Parathyroid adenoma (tissue), 2 donors: Measurements from ENCODE around the gene SUPT6H.

ENCODE experiments used
- H2AFZ ChIP-seq: fragments of 300-600 bp; sonication (generic); one replicate; pipeline ENCODE4 v1.7.0; 2017; ENCODE audit warnings: antibody characterized with exemption, mild to moderate bottlenecking
- H3K27ac ChIP-seq: fragments of 300-600 bp; sonication (generic); one replicate; pipeline ENCODE4 v1.7.0; 2017
- H3K27me3 ChIP-seq: fragments of 300-600 bp; sonication (generic); one replicate; pipeline ENCODE4 v1.7.0; 2017; ENCODE audit warnings: low read length; ENCODE audit not compliant: control insufficient read depth, insufficient read depth
- H3K36me3 ChIP-seq: fragments of 300-600 bp; sonication (generic); one replicate; pipeline ENCODE4 v1.7.0; 2017; ENCODE audit warnings: low read length; ENCODE audit not compliant: control insufficient read depth, insufficient read depth
- H3K4me1 ChIP-seq: fragments of 300-600 bp; sonication (generic); one replicate; pipeline ENCODE4 v1.7.0; 2017; ENCODE audit warnings: control low read depth
- H3K4me2 ChIP-seq: fragments of 300-600 bp; sonication (generic); one replicate; pipeline ENCODE4 v1.7.0; 2017; ENCODE audit warnings: low read length
- H3K4me3 ChIP-seq: fragments of 300-600 bp; sonication (generic); one replicate; pipeline ENCODE4 v1.7.0; 2017; ENCODE audit warnings: low read depth, low read length
- H3K79me2 ChIP-seq: fragments of 300-600 bp; sonication (generic); one replicate; pipeline ENCODE4 v1.7.0; 2017; ENCODE audit warnings: control low read depth
- H3K9ac ChIP-seq: fragments of 300-600 bp; sonication (generic); one replicate; pipeline ENCODE4 v1.7.0; 2017; ENCODE audit warnings: mild to moderate bottlenecking
- H3K9me3 ChIP-seq: fragments of 300-600 bp; sonication (generic); one replicate; pipeline ENCODE4 v1.7.0; 2017; ENCODE audit warnings: low read length; ENCODE audit not compliant: control insufficient read depth
- TF ChIP-seq, protein P1 (sequence below): fragments of 300-600 bp; sonication (generic); IDR thresholded peaks from one replicate; pipeline ENCODE4 v1.7.0; 2017; ENCODE audit warnings: antibody characterized with exemption, mild to moderate bottlenecking
- donor health status: primary hyperparathyroidism.

The SUPT6H gene

DNA sequence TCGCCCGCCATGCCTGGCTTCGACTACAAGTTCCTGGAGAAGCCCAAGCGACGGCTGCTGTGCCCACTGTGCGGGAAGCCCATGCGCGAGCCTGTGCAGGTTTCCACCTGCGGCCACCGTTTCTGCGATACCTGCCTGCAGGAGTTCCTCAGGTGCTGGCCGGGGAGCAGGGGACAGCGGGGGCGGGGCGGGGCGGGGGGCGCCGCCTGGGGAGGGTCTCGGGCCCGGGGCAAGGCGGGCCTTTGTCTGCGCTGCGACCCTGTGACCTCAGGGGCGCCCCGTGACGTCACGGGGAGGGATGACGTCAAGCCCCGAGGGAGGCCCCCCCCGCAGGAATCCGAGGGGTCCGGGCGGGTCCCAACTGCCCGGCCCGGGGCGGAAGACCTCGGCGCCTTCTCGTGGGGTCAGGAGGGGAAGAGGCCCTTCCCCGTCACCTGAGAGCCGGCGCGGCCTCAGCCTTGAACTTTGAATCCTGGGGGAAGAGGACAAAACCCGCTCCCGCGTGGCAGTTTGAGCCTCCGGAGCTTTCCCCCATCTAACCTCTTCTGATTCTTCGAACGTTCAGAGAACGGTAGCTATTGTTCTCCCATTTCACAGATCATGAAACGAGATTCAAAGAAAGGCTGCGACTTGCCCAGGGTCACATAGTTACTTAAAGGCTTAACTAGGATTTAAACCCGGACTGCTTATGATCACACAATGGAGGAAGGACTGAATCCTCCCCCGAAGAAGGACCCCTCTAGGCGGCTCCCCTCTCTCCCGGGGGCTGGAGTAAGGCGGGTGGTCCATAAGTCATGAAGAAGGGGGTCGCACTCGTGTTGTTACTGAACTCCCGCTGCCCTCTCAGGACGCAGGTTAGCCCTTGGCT is 82.3 kb downstream of the SUPT6H start:
- Histone ChIP-seq H3K9ac (no peak overlapping the region), H3K79me2 (no peaks in the 10 kb centered on the region), H3K4me1 (peaks cover 17% of the 10 kb centered on the region), H2AFZ (peak overlapping the region; percentile 61), H3K9me3 (no peaks in the 10 kb centered on the region), H3K27me3 (no peaks in the 10 kb centered on the region), H3K27ac (peak overlapping the region; percentile 70), H3K4me2 (peak overlapping the region; percentile 67), H3K36me3 (no peaks in the 10 kb centered on the region), H3K4me3 (peak overlapping the region; percentile 83)
- TF ChIP-seq, protein P1, sequence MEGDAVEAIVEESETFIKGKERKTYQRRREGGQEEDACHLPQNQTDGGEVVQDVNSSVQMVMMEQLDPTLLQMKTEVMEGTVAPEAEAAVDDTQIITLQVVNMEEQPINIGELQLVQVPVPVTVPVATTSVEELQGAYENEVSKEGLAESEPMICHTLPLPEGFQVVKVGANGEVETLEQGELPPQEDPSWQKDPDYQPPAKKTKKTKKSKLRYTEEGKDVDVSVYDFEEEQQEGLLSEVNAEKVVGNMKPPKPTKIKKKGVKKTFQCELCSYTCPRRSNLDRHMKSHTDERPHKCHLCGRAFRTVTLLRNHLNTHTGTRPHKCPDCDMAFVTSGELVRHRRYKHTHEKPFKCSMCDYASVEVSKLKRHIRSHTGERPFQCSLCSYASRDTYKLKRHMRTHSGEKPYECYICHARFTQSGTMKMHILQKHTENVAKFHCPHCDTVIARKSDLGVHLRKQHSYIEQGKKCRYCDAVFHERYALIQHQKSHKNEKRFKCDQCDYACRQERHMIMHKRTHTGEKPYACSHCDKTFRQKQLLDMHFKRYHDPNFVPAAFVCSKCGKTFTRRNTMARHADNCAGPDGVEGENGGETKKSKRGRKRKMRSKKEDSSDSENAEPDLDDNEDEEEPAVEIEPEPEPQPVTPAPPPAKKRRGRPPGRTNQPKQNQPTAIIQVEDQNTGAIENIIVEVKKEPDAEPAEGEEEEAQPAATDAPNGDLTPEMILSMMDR, result no peak

DNA sequence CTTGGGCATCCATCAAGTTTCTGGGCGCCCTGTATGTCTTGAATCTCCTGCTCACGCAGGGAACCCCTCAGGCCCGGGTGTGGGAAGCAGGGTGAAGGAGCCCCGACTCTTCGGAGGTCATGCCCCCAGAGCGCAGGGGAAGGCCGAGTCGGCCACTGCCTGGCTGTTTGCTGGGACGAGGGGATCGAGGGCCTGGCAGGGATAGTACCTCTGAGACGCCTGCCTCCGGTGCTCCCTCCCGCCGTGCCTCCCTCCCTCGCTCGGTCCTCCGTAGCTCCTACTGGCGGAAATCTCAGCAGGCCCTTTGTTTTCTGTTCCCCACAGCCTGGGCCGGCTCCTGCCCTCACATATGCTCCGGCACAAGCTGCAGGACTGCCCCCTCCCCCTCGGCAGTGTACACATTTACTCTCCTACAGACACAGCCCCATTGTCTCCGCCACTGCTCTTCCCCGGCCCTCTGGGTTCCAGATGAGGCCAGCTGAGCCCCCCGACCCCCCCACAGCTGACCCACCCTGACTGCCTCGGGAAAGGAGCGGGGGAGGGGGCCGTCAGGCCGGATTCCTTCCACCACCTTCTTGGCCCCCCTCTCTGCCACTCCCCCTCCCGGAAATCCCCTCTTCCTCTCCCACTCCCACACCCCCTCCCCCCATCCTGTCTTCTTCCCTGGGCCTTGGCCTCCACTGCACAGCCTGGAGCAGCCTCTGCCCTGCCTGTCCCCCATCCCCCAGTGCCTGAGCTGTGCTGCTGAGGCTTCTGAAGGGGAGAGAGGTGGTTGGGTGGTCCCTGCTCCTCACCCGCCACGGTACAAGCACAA is 83.2 kb downstream of the SUPT6H start:
- Histone ChIP-seq H3K4me2 (peak overlapping the region; percentile 65), H3K36me3 (no peaks in the 10 kb centered on the region), H3K9me3 (no peaks in the 10 kb centered on the region), H2AFZ (peak overlapping the region; percentile 32), H3K9ac (no peak overlapping the region), H3K79me2 (no peaks in the 10 kb centered on the region), H3K27ac (peak overlapping the region; percentile 70), H3K27me3 (no peaks in the 10 kb centered on the region), H3K4me3 (peak overlapping the region; percentile 83), H3K4me1 (peaks cover 22% of the 10 kb centered on the region)
- TF ChIP-seq, protein P1, result no peak

DNA sequence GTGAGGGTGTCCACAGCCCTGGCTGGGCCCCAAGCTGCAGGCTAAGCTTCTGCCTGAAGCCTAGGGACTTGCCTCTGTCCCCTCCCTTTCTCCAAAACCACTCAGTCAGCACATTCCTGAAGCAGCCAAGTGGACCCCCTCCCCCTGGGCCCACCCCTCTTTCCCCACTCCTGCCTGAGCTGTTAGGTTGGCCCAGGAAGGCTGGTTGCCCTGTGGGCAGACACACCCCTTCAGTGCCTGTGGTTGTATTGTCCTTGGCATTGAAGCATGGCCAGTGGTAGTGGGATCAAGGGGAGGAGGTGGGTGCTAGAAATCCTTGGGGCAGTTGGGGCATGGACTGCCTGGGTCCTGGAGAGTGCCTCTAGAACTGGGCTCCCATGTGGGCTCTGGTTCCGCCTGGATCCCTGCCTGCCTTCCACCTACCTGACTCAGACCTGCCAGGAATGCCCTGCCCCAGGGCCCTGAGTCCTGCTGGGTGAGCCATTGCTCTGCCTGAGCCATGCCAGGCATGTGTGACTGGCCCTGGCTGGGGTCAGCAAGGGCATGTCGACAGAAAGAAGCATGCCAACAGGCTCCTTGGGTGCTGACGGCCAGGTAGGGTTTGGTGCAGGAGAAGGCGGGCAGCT is 83.9 kb downstream of the SUPT6H start:
- H3K4me3 ChIP-seq, result peak overlapping the region; percentile 83
- H3K4me2 ChIP-seq, result peak overlapping the region; percentile 65
- TF ChIP-seq, protein P1, result no peak
- no peaks in the 10 kb centered on the region for H3K36me3 ChIP-seq
- no peak overlapping the region for H3K9ac ChIP-seq
- peaks cover 3% of the 10 kb centered on the region for H3K79me2 ChIP-seq
- peaks cover 23% of the 10 kb centered on the region for H3K4me1 ChIP-seq
- H3K27me3 ChIP-seq, result no peaks in the 10 kb centered on the region
- H2AFZ ChIP-seq, result peak overlapping the region; percentile 32
- no peaks in the 10 kb centered on the region for H3K9me3 ChIP-seq
- H3K27ac ChIP-seq, result peak overlapping the region; percentile 70

DNA sequence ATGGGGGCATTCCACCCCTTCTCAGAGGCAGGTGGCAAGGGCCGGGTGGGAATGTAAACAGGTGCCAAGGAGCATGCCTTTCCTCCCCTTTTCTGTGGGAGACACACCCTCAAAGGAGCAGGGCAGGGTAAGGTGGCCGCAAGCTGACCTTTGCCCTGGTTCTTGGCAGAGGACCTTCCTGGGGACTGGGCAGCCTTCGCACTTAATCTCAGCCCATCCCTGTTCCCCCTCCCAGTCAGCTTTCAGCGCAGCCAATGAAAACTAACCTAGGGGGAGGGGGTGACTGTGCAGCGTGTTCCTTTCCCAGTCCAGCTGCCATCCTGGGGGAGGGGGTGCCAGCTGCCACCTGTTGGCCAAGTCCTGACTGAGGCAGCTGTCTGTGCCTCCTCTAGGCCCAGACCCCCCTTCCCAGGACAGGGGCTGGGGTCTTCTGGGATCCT is 84.6 kb downstream of the SUPT6H start:
- no peaks in the 10 kb centered on the region for H3K9me3 ChIP-seq
- peak overlapping the region; percentile 70 for H3K27ac ChIP-seq
- peak overlapping the region; percentile 65 for H3K4me2 ChIP-seq
- TF ChIP-seq, protein P1, result no peak
- peaks cover 3% of the 10 kb centered on the region for H3K79me2 ChIP-seq
- H3K36me3 ChIP-seq, result no peaks in the 10 kb centered on the region
- H2AFZ ChIP-seq, result no peak overlapping the region
- no peak overlapping the region for H3K9ac ChIP-seq
- peaks cover 23% of the 10 kb centered on the region for H3K4me1 ChIP-seq
- no peak overlapping the region for H3K4me3 ChIP-seq
- no peaks in the 10 kb centered on the region for H3K27me3 ChIP-seq
